ENCODE data around the gene MBNL3.

DNA sequence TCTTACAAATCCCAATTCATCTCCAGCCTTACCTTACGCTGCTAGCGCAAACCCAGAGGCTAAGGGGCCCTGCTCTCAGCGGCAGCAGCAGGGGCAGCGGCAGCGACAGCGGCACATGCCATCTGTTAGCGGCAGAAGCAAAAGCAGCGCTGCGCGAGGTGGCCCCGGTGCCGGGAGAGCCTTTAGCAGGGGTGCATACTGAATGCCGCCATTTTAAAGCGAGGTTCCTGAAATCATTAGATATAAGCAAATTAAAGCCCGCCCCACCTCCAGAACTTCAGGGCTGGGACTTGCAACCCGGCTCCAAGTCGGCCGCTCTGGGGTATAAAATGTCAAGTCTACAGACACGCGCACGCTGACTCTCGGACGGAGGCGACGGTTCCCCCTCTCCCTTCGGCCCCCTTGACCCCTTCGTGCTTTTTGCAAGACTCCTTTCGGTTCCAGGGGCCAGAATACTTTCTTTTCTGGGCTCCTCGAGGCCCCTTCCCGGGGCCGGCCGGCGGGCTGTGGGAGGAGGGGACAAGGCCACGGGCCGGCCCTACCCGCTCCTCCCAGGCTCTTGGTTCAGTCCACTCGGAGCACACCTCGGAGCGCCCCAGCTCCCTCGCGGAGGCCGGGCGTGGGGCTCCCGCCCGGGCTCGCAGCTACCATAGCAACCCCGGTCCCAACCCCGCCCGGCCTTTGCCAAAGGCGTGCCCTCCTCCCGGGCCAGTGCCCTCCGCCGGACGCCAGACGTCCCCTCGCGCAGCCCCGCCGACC, at the start of gene MBNL3:
- TF ChIP-seq POLR2A (IDR thresholded peaks at IDR 0.05) (no peak), EP300 (IDR thresholded peaks at IDR 0.05) (no peak)
- TF ChIP-seq, protein P1, sequence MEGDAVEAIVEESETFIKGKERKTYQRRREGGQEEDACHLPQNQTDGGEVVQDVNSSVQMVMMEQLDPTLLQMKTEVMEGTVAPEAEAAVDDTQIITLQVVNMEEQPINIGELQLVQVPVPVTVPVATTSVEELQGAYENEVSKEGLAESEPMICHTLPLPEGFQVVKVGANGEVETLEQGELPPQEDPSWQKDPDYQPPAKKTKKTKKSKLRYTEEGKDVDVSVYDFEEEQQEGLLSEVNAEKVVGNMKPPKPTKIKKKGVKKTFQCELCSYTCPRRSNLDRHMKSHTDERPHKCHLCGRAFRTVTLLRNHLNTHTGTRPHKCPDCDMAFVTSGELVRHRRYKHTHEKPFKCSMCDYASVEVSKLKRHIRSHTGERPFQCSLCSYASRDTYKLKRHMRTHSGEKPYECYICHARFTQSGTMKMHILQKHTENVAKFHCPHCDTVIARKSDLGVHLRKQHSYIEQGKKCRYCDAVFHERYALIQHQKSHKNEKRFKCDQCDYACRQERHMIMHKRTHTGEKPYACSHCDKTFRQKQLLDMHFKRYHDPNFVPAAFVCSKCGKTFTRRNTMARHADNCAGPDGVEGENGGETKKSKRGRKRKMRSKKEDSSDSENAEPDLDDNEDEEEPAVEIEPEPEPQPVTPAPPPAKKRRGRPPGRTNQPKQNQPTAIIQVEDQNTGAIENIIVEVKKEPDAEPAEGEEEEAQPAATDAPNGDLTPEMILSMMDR (IDR thresholded peaks at IDR 0.05): no peak
